Measurements from ENCODE around the gene FAM20C. TPM values are rescaled to one million over a fixed set of nuclear protein-coding genes. Genes with fewer than 3 reads are reported as not detected.

Gene FAM20C
- total and polyA plus RNA-seq, 2 of the 8 experiments (the other 6 are each of a cell fraction or from before 2014, with no cell fraction given), result 9.5 to 34.8 TPM

DNA sequence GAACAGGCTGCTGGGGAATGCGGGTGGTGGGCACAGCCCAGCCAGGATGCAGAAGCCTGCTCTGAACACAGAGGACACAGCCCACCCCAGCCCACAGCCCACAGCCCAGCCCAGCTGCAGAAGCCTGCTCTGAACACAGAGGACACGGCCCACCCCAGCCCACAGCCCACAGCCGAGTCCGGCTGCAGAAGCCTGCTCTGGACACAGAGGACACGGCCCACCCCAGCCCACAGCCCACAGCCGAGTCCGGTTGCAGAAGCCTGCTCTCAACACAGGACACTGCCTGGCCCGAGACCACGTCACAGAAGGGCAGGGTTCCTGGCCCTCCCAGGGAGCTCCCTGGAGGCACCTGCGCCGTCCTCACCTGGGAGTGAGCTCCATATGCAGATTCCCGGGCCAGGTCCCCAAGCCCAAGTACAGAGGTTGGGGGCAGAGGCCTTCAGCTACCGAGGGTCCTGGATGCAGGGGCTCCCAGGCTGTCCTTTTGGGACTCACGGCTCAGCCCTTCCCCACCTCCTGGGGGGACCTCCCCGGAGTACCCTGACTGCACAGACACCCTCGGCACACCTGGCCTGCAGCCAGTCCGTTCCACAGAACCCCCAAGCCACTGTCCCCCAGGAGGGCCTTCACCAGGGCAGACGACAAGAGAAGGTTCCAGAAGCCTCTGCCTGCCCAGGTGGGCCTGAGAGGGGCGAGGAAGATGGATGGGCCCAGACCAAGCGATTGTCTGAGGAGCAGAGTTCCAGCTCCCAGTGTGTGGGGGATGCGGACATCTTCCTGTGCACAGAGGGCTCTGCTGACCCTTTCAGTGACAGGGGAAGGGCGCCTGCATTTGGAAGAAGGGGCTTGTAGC, 73.9 kb downstream of the FAM20C start:
- Histone ChIP-seq H3K9me3 (ENCODE audit: insufficient read depth in 2 of 2, low read depth in 1 of 2, low read length in 1 of 2) (peaks cover 47 to 92% of the 10 kb centered on the region in 2 experiments), H4K20me1 (replicated peaks in 1 of 2; ENCODE audit: control insufficient read depth in 1 of 2, insufficient read depth in 2 of 2, low read length in 2 of 2) (no peaks in the 10 kb centered on the region), H3K4me2 (ENCODE audit: insufficient read depth in 1 of 2, low read depth in 2 of 2, low read length in 2 of 2) (no peak overlapping the region), H3K14ac (ENCODE audit: insufficient read length) (no peak overlapping the region), H2BK5ac (ENCODE audit: low read depth, low read length) (no peak overlapping the region), H2BK120ac (replicated peaks; ENCODE audit: low read depth, low read length) (no peak overlapping the region), H3K27me3 (replicated peaks in 1 of 4; ENCODE audit: control insufficient read depth in 3 of 4, extremely low read depth in 1 of 4, insufficient read depth in 3 of 4, low read length in 3 of 4) (no peaks in the 10 kb centered on the region; a peak in 1 of 7 replicates), H3K23me2 (ENCODE audit: low read depth, low read length) (no peaks in the 10 kb centered on the region), H3K27ac (ENCODE audit: low read depth, low read length) (no peak overlapping the region), H2AK5ac (ENCODE audit: low read depth, low read length) (no peak overlapping the region), H2BK12ac (ENCODE audit: low read depth, low read length) (no peak overlapping the region), H4K5ac (ENCODE audit: insufficient read length, low read depth, low read length) (no peak overlapping the region), H3K9ac (replicated peaks in 1 of 4; ENCODE audit: extremely low read depth in 1 of 4, low read depth in 3 of 4, low read length in 3 of 4) (no peak overlapping the region), H3K56ac (replicated peaks; ENCODE audit: insufficient read length, low read depth, low read length) (no peak overlapping the region), H4K91ac (replicated peaks; ENCODE audit: insufficient read length, low read length) (no peak overlapping the region), H3K4ac (replicated peaks; ENCODE audit: insufficient read length, low read depth, low read length) (no peak overlapping the region), H3K79me1 (ENCODE audit: low read depth, low read length) (0 out of 2 replicates have a peak, but pooled peaks cover 2% of the 10 kb centered on the region), H2BK20ac (ENCODE audit: low read length) (no peak overlapping the region), H2BK15ac (ENCODE audit: low read length) (no peak overlapping the region), H3K4me3 (ENCODE audit: extremely low read depth in 1 of 4, insufficient read depth in 2 of 4, low read depth in 3 of 4, low read length in 4 of 4) (no peak overlapping the region), H3K4me1 (replicated peaks in 1 of 4; ENCODE audit: control insufficient read depth in 3 of 4, insufficient read depth in 4 of 4, low read length in 3 of 4) (no peaks in the 10 kb centered on the region), H3K23ac (ENCODE audit: insufficient read length) (no peak overlapping the region), H3K36me3 (ENCODE audit: control insufficient read depth in 2 of 4, insufficient read depth in 4 of 4, low read length in 3 of 4) (peaks cover 0 to 5% (median 2%) of the 10 kb centered on the region in 4 experiments; a peak in 3 of 8 replicates), H2AFZ (ENCODE audit: low read length) (no peak overlapping the region), H3K18ac (ENCODE audit: extremely low read depth, low read length) (no peak overlapping the region), H3K79me2 (ENCODE audit: control insufficient read depth in 1 of 2, insufficient read depth in 2 of 2, low read length in 2 of 2) (no peaks in the 10 kb centered on the region), H4K8ac (ENCODE audit: extremely low read depth, insufficient read depth, low read length) (no peak overlapping the region; the same call in 1 of the 2 replicates)
- ChIA-PET POLR2A (ENCODE audit: partially characterized antibody) (no interaction called here), CTCF (ENCODE audit: partially characterized antibody) (interaction anchor here (0.8 to 3.6 kb wide), 23 partner anchors 10 to 240 kb away, joined by 3 to 21 read pairs (median 4); partner anchors contain the start of gene FOXL3)
- FAIRE-seq, result no peak
- 92% methylated on average over 15 of the region's 22 CpGs; no CpG with 5 or more reads in 1 of the 2 experiments for WGBS, 2 experiments (ENCODE audit: extremely low coverage in 1 of 2, insufficient coverage in 1 of 2, insufficient read length in 1 of 2, insufficient replicate concordance in 2 of 2, low coverage in 1 of 2, low lambda C conversion rate in 2 of 2, missing lambda C conversion rate in 1 of 2)
- DNase-seq (ENCODE audit: low read depth in 1 of 2, low spot score in 2 of 2), result no peak
- TF ChIP-seq ASH2L (IDR thresholded peaks at IDR 0.05; ENCODE audit: low read length) (no peak), RAD21 (IDR thresholded peaks at IDR 0.05 in 1 of 2, conservative IDR thresholded peaks at IDR 0.05 in 1 of 2; ENCODE audit: low read depth in 2 of 2, low read length in 2 of 2) (no peak), GTF2F1 (IDR thresholded peaks at IDR 0.05; ENCODE audit: borderline replicate concordance, low read depth, low read length) (no peak), SIRT6 (IDR thresholded peaks at IDR 0.05; ENCODE audit: low read length) (no peak)
